CD4-positive, alpha-beta T cell treated with Interleukin-6 at 100 ng/mL for 8 hours (primary cell): ENCODE data around the gene DNAJB14.

Source experiments
- DNase-seq: peaks from one replicate; pipeline ENCODE4 v3.0.0-alpha.2; 2020; ENCODE audit warnings: mixed read lengths, low spot score

Gene DNAJB14

DNA sequence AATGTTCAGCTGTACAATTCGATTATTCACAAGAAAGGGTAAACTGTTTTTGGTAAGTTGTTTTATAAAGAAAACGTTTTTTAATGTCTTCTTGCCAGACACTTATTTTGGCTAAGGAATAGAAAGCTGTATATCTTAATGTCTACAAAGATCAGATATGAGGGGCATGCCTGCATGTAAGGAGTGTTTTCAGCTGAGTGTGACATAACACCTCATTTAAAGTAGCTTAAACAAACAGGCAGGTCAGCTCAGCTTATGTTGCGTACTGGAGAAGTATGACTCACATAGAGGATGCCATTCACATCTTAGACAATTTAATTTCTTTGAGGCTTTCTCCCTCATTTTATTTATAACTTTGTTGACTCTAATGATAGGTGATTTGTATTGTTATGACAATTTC, 82.6 kb downstream of the DNAJB14 start:
- DNase-seq: no peak

DNA sequence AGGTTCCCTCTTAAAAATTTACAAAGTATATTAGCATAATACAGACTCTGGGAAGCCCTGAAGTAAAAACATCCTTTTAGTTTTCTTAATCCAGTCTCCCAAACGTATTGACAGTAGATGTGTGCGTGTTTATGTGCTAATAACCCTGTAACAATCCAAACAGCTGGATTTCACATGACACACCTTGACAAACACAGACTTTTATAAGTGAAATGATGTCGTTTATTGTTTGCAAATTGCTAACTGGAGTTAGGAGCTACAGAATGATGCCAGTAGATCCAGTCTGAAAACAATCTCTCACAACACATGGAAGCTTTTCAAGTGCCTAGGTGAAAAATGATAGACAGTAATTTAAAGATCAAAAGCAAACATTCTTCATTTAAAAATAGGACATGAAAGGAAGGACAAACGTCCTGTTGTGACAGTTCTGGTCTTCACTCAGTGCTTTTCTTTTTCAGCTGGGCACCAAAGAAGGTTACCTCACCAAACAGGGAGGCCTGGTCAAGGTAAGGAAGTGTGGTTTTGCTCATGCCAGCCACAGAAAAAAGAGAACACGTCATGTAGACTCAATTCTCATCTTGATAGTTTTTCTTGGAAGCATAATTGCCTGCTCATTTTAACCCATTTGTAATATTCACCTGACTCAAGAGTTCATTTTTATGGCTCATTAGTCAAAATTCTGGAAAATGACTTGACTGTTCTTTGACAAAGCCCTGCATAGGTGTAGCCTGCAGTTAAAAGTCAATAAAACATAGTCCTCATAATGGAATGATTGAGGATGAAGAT, 85.1 kb downstream of the DNAJB14 start:
- DNase-seq: no peak

DNA sequence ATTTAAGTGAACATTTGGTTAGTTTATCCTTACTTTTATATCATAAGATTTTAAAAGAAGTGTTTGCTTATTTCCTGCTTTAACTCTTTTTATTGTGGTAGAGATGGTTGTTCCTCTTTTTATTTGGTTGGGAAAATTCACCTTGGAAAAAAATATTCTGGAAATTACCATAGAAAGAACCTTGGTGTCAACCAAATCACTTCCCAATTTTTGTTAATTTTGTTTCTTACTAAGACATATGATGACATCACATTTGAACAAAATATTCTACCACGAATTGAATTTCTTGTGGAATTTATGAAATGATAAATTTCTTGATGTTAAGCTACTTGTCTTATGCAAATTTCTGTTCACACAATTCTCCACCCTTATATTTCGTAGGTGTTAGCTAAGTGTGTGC, 85.9 kb downstream of the DNAJB14 start:
- DNase-seq: no peak

DNA sequence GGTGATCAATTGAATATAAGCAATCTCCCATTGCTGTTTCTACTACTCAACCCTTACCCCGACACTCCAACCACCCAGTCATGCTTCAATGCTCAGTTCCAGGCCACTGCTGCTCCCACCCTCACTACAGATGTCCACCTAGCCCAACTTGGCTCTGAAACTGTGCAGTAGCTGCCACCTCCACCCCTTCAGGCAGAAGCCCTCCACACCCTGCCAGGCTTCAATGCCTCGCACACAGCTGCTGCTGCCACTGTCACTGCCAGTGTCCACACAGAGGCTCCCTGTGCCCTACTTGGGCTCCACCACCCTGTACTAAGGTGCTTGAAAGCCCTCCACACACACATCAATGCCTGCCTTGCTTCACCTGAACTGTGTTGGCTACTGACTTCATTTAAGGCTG, 86.8 kb downstream of the DNAJB14 start:
- DNase-seq: no peak

DNA sequence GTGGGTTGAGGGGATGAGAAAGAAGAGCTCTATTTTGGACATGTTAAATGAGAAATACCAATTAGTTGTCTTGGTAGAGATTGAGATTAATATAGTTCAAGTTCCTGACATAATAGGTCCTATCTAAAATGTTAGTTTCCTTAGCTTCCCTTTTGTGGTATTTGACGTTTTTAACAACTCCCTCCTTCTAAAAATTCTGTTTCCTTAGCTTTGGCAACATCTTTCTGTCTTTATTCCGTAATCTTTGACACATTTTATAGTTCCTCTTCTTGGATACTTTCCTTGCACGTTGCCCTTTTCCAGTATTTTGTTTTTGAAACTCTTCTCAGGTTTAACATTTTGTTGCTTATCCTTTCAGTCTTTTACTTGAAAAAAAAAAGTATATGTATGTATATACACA, 89.1 kb downstream of the DNAJB14 start:
- no peak for DNase-seq

DNA sequence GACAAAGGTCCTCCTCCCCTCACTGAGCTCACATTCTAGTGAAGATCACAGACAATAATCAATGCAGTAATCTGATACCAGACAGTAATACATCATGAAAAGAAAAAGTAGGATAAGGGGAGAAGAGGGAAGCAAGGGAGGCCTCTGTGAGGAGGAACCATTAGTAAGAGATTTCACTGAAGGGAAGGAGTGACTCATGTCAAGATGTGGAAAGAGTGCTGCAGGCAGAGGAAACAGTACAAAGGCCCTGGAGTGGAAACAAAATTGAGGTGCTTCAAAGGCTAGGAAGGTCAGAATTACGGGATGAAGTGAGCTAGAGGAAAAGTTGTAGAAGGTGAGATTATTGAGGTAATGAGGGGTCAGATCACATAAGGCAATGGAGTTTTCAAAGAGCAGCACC, 90.3 kb downstream of the DNAJB14 start:
- DNase-seq: peak; percentile 6

DNA sequence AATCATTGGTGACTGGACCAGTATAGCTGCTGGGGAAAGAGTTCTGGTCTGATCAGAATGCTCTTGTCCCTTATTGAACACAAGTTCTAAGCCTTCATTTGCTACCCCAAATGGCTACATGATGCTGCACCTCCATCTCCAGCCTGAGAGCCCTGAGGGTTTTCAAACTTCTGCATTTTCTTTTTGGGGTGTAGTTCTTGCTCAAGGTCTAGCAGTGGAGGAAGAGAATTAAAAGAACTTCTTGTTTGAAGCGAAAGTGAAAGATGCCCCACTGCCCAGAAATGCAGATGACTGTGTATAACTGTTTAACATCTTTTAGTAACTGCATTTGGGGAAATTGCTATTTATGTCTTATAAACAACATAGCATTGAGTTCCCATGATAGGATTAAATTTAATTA, 90.7 kb downstream of the DNAJB14 start:
- DNase-seq: peak; percentile 13

DNA sequence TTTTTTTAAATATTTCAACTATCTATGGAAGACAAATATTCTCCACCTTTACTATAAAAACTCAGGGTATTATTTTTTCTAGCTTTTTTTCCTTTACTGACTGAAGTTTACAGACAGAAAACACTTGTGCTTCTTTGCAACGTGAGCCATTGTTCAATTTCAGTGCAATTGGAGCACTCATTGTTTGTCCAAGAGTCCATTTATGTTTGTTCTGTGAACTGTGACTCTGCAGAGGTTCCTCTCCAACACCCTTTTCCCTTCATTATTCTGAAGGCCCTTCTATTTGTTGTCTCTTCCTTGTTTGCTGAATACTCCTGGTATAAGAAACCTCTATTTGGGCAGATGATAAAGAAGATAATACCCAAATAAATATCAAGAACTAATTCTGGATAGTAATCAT, 92.4 kb downstream of the DNAJB14 start:
- DNase-seq: no peak

DNA sequence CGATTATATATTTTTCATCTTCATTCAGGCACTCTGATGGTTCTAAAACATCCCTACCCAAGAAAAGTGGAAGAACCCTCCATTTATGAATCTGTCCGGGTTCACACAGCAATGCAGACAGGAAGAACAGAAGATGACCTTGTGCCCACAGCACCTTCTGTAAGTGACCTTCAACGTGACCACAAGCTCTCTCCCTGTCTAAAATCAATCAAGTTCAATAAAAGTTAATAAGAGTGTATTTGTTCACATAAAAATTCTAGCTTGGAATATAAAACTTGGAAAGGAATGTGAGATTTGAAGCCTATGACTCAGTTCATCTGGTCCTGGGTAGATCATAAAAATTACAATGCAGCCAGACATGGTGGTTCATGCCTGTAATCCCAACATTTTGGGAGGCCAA, 93.2 kb downstream of the DNAJB14 start:
- no peak for DNase-seq

DNA sequence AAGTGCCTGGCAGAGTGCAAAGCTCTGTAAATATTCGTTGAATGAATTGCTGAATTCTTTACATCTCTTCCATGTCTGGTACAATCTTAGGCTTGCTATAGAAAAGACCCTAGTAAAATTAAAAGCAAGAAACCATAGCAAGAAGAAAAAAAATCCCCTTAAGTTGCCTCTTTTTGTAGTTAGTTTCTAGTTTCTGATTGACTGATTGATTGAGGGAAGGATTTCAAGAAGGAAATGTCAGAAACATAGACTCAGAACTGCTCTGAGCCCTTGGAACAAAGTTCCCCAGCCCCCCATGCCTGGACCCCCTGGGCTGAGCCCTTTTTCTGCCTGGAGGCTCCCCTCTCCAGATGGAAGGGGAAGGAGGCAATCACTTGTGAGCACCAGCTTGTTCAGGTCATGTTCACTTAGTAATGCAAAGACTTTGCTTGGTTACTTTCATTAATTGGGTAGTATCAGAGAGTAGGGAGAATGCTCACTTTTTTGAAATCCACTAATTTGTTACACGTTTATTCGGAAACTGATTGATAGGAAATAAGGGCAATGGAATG, 94.1 kb downstream of the DNAJB14 start:
- DNase-seq: no peak

DNA sequence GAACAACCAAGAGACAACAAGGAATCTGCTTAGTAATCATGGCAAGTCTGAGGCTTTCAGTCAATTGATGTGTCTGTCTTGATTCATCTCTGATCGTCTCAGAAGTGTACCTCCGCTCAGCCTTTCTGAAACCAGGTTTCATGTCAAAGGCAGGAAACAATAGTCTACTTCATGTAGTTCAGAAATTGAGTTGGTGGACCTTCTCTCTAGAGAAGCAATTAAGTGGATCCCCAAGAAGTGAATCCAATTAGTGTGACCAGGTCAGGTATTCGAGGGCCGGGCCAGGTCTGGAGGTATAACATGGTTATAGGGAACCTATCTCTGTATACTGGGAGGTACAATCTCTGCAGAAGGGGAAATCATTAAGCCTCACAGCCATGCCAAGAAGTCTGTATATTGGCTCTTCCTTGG, 97.8 kb downstream of the DNAJB14 start:
- DNase-seq: no peak

DNA sequence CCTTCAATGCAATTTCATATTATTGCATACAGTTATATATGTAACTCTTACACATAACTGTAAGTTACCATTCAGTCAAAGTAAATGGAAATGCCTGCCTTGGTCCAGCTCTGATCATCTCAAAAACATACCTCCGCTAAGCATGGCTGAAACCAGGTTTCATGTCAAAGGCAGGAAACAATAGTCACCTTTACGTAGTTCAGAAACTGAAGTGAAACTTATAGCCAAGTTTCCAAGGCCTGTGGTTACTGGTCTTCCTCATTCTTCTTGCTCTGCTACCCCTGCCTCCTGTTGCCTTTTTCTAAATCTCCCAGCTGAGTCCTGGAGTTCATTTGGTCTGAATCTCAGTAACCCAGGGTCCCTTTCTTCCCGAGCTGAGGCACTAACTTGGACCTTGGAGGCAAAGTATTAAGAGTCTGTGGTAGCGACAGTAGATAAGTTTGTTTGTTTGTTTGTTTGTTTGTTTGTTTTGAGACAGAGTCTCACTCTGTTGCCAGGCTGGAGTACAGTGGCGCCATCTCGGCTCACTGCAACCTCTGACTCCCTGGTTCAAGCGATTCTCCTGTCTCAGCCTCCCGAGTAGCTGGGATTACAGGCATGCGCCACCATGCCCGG, 98.9 kb downstream of the DNAJB14 start:
- DNase-seq: peak; percentile 22

DNA sequence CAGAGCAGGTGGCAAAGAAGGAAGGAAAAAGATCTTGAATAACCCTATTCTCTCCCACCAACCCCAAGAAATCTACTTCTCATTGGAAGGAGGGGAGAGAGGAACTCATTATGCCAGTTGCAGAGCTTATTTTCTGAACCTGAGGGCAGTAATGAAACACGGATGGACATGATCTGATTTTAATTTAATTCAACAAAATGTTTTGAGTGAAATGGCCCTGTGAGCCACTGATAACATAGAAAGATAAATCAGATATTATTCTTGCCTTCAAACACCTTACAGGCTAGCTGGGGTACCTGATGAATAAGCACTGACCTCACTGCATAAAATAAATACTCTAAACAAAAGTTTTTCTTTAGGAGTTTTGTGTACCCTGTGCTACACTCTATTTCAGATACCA, 99.5 kb downstream of the DNAJB14 start:
- DNase-seq: no peak
